H1 (cell line): ENCODE results near the gene ZNF426. TPM values are rescaled to one million over a fixed set of nuclear protein-coding genes. Genes with fewer than 3 reads are reported as not detected.

Source experiments
- CTCF ChIA-PET: fragments of 300-600 bp; sonication (Branson Sonifier 250); formaldehyde crosslinking; loops from one replicate; lab custom pipeline; 2021; ENCODE audit not compliant: partially characterized antibody; lab: Charles Lee
- POLR2A ChIA-PET: fragments of 300-600 bp; sonication (Branson Sonifier 250); formaldehyde crosslinking; loops from one replicate; lab custom pipeline; 2021; ENCODE audit warnings: inconsistent platforms; ENCODE audit not compliant: partially characterized antibody; lab: Charles Lee
- DNase-seq, 2 experiments: peaks; one replicate each; pipeline versions ENCODE4 v3.0.0 to v3.0.0-alpha.2; 2010 to 2022; ENCODE audit warnings: low spot score in 2 of 2, low read depth in 1 of 2, mixed read lengths in 1 of 2
- FAIRE-seq: peaks from 2 replicates; lab custom pipeline; 2011; peaks lifted over from hg19 to GRCh38; lab: Jason Lieb, UNC
- H2AFZ ChIP-seq: 2 replicates; pipeline ENCODE4 v1.8.1; 2012; ENCODE audit warnings: low read length, inconsistent platforms
- H2AK5ac ChIP-seq: 2 replicates; pipeline ENCODE4 v1.6.1; 2013; ENCODE audit warnings: low read depth, low read length
- H2BK120ac ChIP-seq: replicated peaks from 2 replicates; pipeline ENCODE3; 2013; ENCODE audit warnings: low read depth, low read length, inconsistent platforms
- H2BK12ac ChIP-seq: 2 replicates; pipeline ENCODE4 v1.6.1; 2013; ENCODE audit warnings: low read depth, low read length
- H2BK15ac ChIP-seq: 2 replicates; pipeline ENCODE4 v1.6.1; 2013; ENCODE audit warnings: low read length
- H2BK20ac ChIP-seq: 2 replicates; pipeline ENCODE4 v1.6.1; 2013; ENCODE audit warnings: low read length
- H2BK5ac ChIP-seq: 2 replicates; pipeline ENCODE4 v1.6.1; 2013; ENCODE audit warnings: low read depth, low read length
- H3K14ac ChIP-seq: 2 replicates; pipeline ENCODE4 v1.6.1; 2013; ENCODE audit warnings: inconsistent platforms; ENCODE audit not compliant: insufficient read length
- H3K18ac ChIP-seq: 2 replicates; pipeline ENCODE4 v1.6.1; 2013; ENCODE audit warnings: low read length; ENCODE audit errors: extremely low read depth
- H3K23ac ChIP-seq: 2 replicates; pipeline ENCODE4 v1.6.1; 2013; ENCODE audit warnings: inconsistent platforms; ENCODE audit not compliant: insufficient read length
- H3K23me2 ChIP-seq: 2 replicates; pipeline ENCODE4 v1.6.1; 2013; ENCODE audit warnings: low read depth, low read length
- H3K27ac ChIP-seq: 2 replicates; pipeline ENCODE4 v1.6.1; 2011; ENCODE audit warnings: low read depth, low read length, inconsistent platforms
- H3K27me3 ChIP-seq, 4 experiments: replicated peaks in 1 of 4; 1 replicate in 1 of 4; 2 replicates in 3 of 4; pipeline versions ENCODE4 v1.6.1 to v1.8.1; 2011 to 2013; ENCODE audit warnings: low read length in 3 of 4, mild to moderate bottlenecking in 3 of 4, inconsistent platforms in 2 of 4, mixed read lengths in 2 of 4, moderate library complexity in 1 of 4; ENCODE audit not compliant: control insufficient read depth in 3 of 4, insufficient read depth in 3 of 4; ENCODE audit errors: extremely low read depth in 1 of 4
- H3K36me3 ChIP-seq, 4 experiments: 2 replicates each; pipeline versions ENCODE4 v1.6.1 to v1.8.1; 2011 to 2013; ENCODE audit warnings: mild to moderate bottlenecking in 4 of 4, low read length in 3 of 4, moderate library complexity in 2 of 4, control low read depth in 1 of 4, inconsistent platforms in 1 of 4; ENCODE audit not compliant: insufficient read depth in 4 of 4, control insufficient read depth in 2 of 4
- H3K4ac ChIP-seq: replicated peaks from 2 replicates; pipeline ENCODE3; 2013; ENCODE audit warnings: low read length, low read depth, mixed read lengths, inconsistent platforms; ENCODE audit not compliant: insufficient read length
- H3K4me1 ChIP-seq, 4 experiments: replicated peaks in 1 of 4; 1 replicate in 1 of 4; 2 replicates in 3 of 4; pipeline versions ENCODE4 v1.6.1 to v1.8.1; 2011 to 2013; ENCODE audit warnings: low read length in 3 of 4, inconsistent platforms in 2 of 4, mixed read lengths in 1 of 4; ENCODE audit not compliant: insufficient read depth in 4 of 4, control insufficient read depth in 3 of 4
- H3K4me2 ChIP-seq, 2 experiments: 2 replicates each; pipeline versions ENCODE4 v1.6.1 to v1.8.1; 2011 to 2013; ENCODE audit warnings: low read depth in 2 of 2, low read length in 2 of 2, control low read depth in 1 of 2, inconsistent platforms in 1 of 2, mild to moderate bottlenecking in 1 of 2; ENCODE audit not compliant: insufficient read depth in 1 of 2
- H3K4me3 ChIP-seq, 4 experiments: fragments of 200-600, 300-600 bp in 1 of 4; sonication (generic), shearing (Covaris generic), sonication (Bioruptor Twin) in 1 of 4; 2 replicates each; pipeline versions ENCODE4 v1.5.1 to v1.8.1; 2011 to 2016; ENCODE audit warnings: low read length in 4 of 4, low read depth in 3 of 4, control low read depth in 2 of 4, inconsistent platforms in 2 of 4, mild to moderate bottlenecking in 2 of 4, mixed read lengths in 1 of 4, moderate library complexity in 1 of 4; ENCODE audit not compliant: insufficient read depth in 2 of 4; ENCODE audit errors: extremely low read depth in 1 of 4
- H3K56ac ChIP-seq: replicated peaks from 2 replicates; pipeline ENCODE3; 2013; ENCODE audit warnings: low read depth, mild to moderate bottlenecking, mixed read lengths, low read length, inconsistent platforms; ENCODE audit not compliant: insufficient read length
- H3K79me1 ChIP-seq: 2 replicates; pipeline ENCODE4 v1.6.1; 2013; ENCODE audit warnings: low read depth, low read length, control low read depth
- H3K79me2 ChIP-seq, 2 experiments: 2 replicates each; pipeline versions ENCODE4 v1.6.1 to v1.8.1; 2012 to 2013; ENCODE audit warnings: low read length in 2 of 2, mild to moderate bottlenecking in 2 of 2, inconsistent platforms in 1 of 2; ENCODE audit not compliant: insufficient read depth in 2 of 2, control insufficient read depth in 1 of 2
- H3K9ac ChIP-seq, 4 experiments: replicated peaks in 1 of 4; 1 replicate in 1 of 4; 2 replicates in 3 of 4; pipeline versions ENCODE4 v1.6.1 to v1.8.1; 2011 to 2013; ENCODE audit warnings: low read depth in 3 of 4, low read length in 3 of 4, control low read depth in 2 of 4, mild to moderate bottlenecking in 2 of 4, moderate library complexity in 2 of 4, inconsistent platforms in 1 of 4; ENCODE audit errors: extremely low read depth in 1 of 4
- H3K9me3 ChIP-seq, 2 experiments: 2 replicates each; pipeline versions ENCODE4 v1.6.1 to v1.8.1; 2012 to 2013; ENCODE audit warnings: mild to moderate bottlenecking in 2 of 2, moderate library complexity in 2 of 2, control low read depth in 1 of 2, inconsistent platforms in 1 of 2, low read depth in 1 of 2, low read length in 1 of 2, mixed read lengths in 1 of 2; ENCODE audit not compliant: insufficient read depth in 2 of 2
- H4K20me1 ChIP-seq, 2 experiments: replicated peaks in 1 of 2; 2 replicates each; pipeline versions ENCODE3 to v1.8.1; 2011 to 2013; ENCODE audit warnings: inconsistent platforms in 2 of 2, low read length in 2 of 2, mild to moderate bottlenecking in 1 of 2; ENCODE audit not compliant: insufficient read depth in 2 of 2, control insufficient read depth in 1 of 2
- H4K5ac ChIP-seq: 2 replicates; pipeline ENCODE4 v1.6.1; 2013; ENCODE audit warnings: low read length, low read depth, mixed read lengths, inconsistent platforms; ENCODE audit not compliant: insufficient read length
- H4K8ac ChIP-seq: 2 replicates; pipeline ENCODE4 v1.8.0; 2013; ENCODE audit warnings: mild to moderate bottlenecking, moderate library complexity, low read length, inconsistent platforms; ENCODE audit not compliant: insufficient read depth; ENCODE audit errors: extremely low read depth
- H4K91ac ChIP-seq: replicated peaks from 2 replicates; pipeline ENCODE3; 2013; ENCODE audit warnings: low read length, mixed read lengths, inconsistent platforms; ENCODE audit not compliant: insufficient read length
- CHD1 ChIP-seq: IDR thresholded peaks from 2 replicates; pipeline ENCODE4 v1.6.1; 2012; ENCODE audit warnings: low read depth, low read length, improper control_type of control experiment
- CTBP2 ChIP-seq: IDR thresholded peaks from 2 replicates; pipeline ENCODE4 v1.7.0; 2011; ENCODE audit warnings: borderline replicate concordance, mild to moderate bottlenecking, moderate library complexity, mixed read lengths, low read length; ENCODE audit not compliant: insufficient read depth, insufficient read length
- EP300 ChIP-seq, 2 experiments: IDR thresholded peaks; 1 replicate in 1 of 2; 2 replicates in 1 of 2; pipeline ENCODE4 v1.6.1; 2011 to 2012; ENCODE audit warnings: low read depth in 2 of 2, low read length in 2 of 2, mild to moderate bottlenecking in 2 of 2, borderline replicate concordance in 1 of 2, inconsistent platforms in 1 of 2, moderate library complexity in 1 of 2
- EZH2 ChIP-seq: fragments of 200-600 bp; sonication (generic); IDR thresholded peaks from 2 replicates; pipeline ENCODE4 v1.7.1; 2012; ENCODE audit warnings: low read depth, mild to moderate bottlenecking, moderate library complexity, low read length, inconsistent platforms; ENCODE audit not compliant: severe bottlenecking
- HDAC6 ChIP-seq: IDR thresholded peaks from one replicate; pipeline ENCODE4 v1.7.1; 2012; ENCODE audit warnings: low read depth, mild to moderate bottlenecking, inconsistent platforms, low read length, moderate library complexity
- KDM1A ChIP-seq: fragments of 200-600, 300-600 bp; sonication (generic); IDR thresholded peaks from 2 replicates; pipeline ENCODE4 v1.7.1; 2016; ENCODE audit warnings: mild to moderate bottlenecking, low read length, borderline replicate concordance
- KDM5A ChIP-seq: fragments of 200-600 bp; IDR thresholded peaks from 2 replicates; pipeline ENCODE4 v1.7.1; 2012; ENCODE audit warnings: mild to moderate bottlenecking, low read length, inconsistent platforms, mixed read lengths
- RAD21 ChIP-seq, 2 experiments: IDR thresholded peaks in 1 of 2; conservative IDR thresholded peaks in 1 of 2; 2 replicates each; pipeline ENCODE4 v1.6.1; 2011; ENCODE audit warnings: low read depth in 2 of 2, low read length in 2 of 2, improper control_type of control experiment in 1 of 2, inconsistent platforms in 1 of 2, mild to moderate bottlenecking in 1 of 2, moderate library complexity in 1 of 2
- RFX5 ChIP-seq: IDR thresholded peaks from 2 replicates; pipeline ENCODE4 v1.6.1; 2011; ENCODE audit warnings: low read depth, low read length, improper control_type of control experiment, borderline replicate concordance
- RXRA ChIP-seq: IDR thresholded peaks from 2 replicates; pipeline ENCODE4 v1.6.1; 2011; ENCODE audit warnings: low read depth, mild to moderate bottlenecking, low read length, moderate library complexity; ENCODE audit not compliant: insufficient read depth
- SAP30 ChIP-seq: fragments of 300-600 bp; sonication (generic); IDR thresholded peaks from 2 replicates; pipeline ENCODE4 v1.7.1; 2012; ENCODE audit warnings: low read length, moderate library complexity, mild to moderate bottlenecking, inconsistent platforms; ENCODE audit not compliant: insufficient read depth, insufficient replicate concordance
- TAF1 ChIP-seq: IDR thresholded peaks from 2 replicates; pipeline ENCODE4 v1.6.1; 2011; ENCODE audit warnings: mild to moderate bottlenecking, low read depth, low read length
- TAF7 ChIP-seq: optimal IDR thresholded peaks from 2 replicates; pipeline ENCODE3; 2011; ENCODE audit warnings: low read depth, mild to moderate bottlenecking, inconsistent platforms, low read length, moderate library complexity, borderline replicate concordance
- WGBS, 2 experiments: shearing (Covaris generic) in 1 of 2; methylation state at CpG; one replicate each; pipeline versions ENCODE4 v1.1.6 to v1.1.7; 2013 to 2015; ENCODE audit warnings: low lambda C conversion rate in 2 of 2, mixed read lengths in 2 of 2, inconsistent platforms in 1 of 2, low coverage in 1 of 2, missing lambda C conversion rate in 1 of 2; ENCODE audit not compliant: insufficient replicate concordance in 2 of 2, insufficient coverage in 1 of 2, insufficient read length in 1 of 2; ENCODE audit errors: extremely low coverage in 1 of 2, missing lambda C conversion rate in 1 of 2; 5-methylcytosine and 5-hydroxymethylcytosine counted together
- polyA plus RNA-seq, 7 experiments: library from polyadenylated mRNA; depleted of rRNA in 3 of 7; stranded (reverse) in 5 of 7; unstranded in 2 of 7; fragments of >200 nt in 5 of 7; fragments of 200-250 nt in 2 of 7; gene quantifications; 1 replicate in 5 of 7; 2 replicates in 1 of 7; 4 replicates in 1 of 7; pipeline versions ENCODE4 v1.2.1 to v1.2.3, GENCODE V29; 2011 to 2013; ENCODE audit warnings: missing spikeins in 2 of 7, mixed read lengths in 2 of 7
- total RNA-seq: library from RNA; stranded (reverse); fragmentation: NEBNext Ultra II Directional; extraction: Animal tissue kit (Norgen Biotek cat#: 25700); gene quantifications from 2 replicates; pipeline ENCODE4 v1.2.1, GENCODE V29; 2021

Gene ZNF426
- total and polyA plus RNA-seq, 2 of the 8 experiments (the other 6 are each of a cell fraction or from before 2014, with no cell fraction given), result 3.6 to 27.9 TPM

- no peaks in the 10 kb centered on the region for H3K23me2 ChIP-seq
- H3K14ac ChIP-seq, result no peak overlapping the region
- H3K79me1 ChIP-seq, result no peaks in the 10 kb centered on the region
- H2BK15ac ChIP-seq, result no peak overlapping the region
- no peaks in the 10 kb centered on the region for H3K36me3 ChIP-seq
- H2BK120ac ChIP-seq, result no peak overlapping the region
- no peaks in the 10 kb centered on the region for H4K20me1 ChIP-seq
- H3K4me2 ChIP-seq, result no peak overlapping the region
- H2BK5ac ChIP-seq, result no peak overlapping the region
- H3K4ac ChIP-seq, result no peak overlapping the region
- no peak overlapping the region for H3K18ac ChIP-seq
- no peak overlapping the region for H2BK12ac ChIP-seq
- peaks cover 37 to 58% of the 10 kb centered on the region in 2 experiments for H3K9me3 ChIP-seq
- DNase-seq (no peak), FAIRE-seq (no peak)
- H4K8ac ChIP-seq, result no peak overlapping the region
- no peak overlapping the region for H3K9ac ChIP-seq
- H3K4me1 ChIP-seq, result no peaks in the 10 kb centered on the region
- ChIA-PET POLR2A (no interaction called here), CTCF (interaction anchor here (0.6 to 1.0 kb wide), 2 partner anchors 20 to 1414 kb away, joined by 3 to 4 read pairs; no protein-coding TSS in a partner anchor)
- WGBS, 2 experiments, result 58% methylated on average over 1 of the region's 1 CpG; no CpG with 5 or more reads in 1 of the 2 experiments
- no peak overlapping the region for H2AFZ ChIP-seq
- no peak overlapping the region for H4K91ac ChIP-seq
- H3K56ac ChIP-seq, result no peak overlapping the region
- H2AK5ac ChIP-seq, result no peak overlapping the region
- H3K79me2 ChIP-seq, result no peaks in the 10 kb centered on the region
- no peak overlapping the region for H3K23ac ChIP-seq
- no peak overlapping the region for H4K5ac ChIP-seq
- no peaks in the 10 kb centered on the region for H3K27me3 ChIP-seq
- H3K27ac ChIP-seq, result no peak overlapping the region
- H2BK20ac ChIP-seq, result no peak overlapping the region
- H3K4me3 ChIP-seq, result no peak overlapping the region
- TF ChIP-seq EZH2, result no peak
- TF ChIP-seq TAF7, result no peak
- no peak for TF ChIP-seq SAP30
- no peak for TF ChIP-seq KDM1A
- no peak for TF ChIP-seq EP300 (IDR thresholded peaks at IDR 0.05; ENCODE audit: borderline replicate concordance in 1 of 2, low read depth in 2 of 2, low read length in 2 of 2)
- TF ChIP-seq CHD1, result no peak
- no peak for TF ChIP-seq HDAC6
- no peak for TF ChIP-seq TAF1
- no peak for TF ChIP-seq RAD21 (IDR thresholded peaks at IDR 0.05 in 1 of 2, conservative IDR thresholded peaks at IDR 0.05 in 1 of 2; ENCODE audit: low read depth in 2 of 2, low read length in 2 of 2)
- TF ChIP-seq RFX5, result no peak
- no peak for TF ChIP-seq RXRA
- TF ChIP-seq KDM5A, result no peak
- TF ChIP-seq CTBP2, result no peak
Observed at GRCh38 chr19:9500796-9501195, 37.6 kb downstream of the ZNF426 start.
